ENCODE measurements around the gene LPAR5.
"Not testable (repeated sequence)": the region's sequence is repeated elsewhere in the genome, so short reads cannot be mapped to it uniquely, and the experiment has no call there.

Gene LPAR5

GRCh38 chr12:6605421-6606330 lies 30.1 kb downstream of the LPAR5 start:
- peak; percentile 53 for DNase-seq

GRCh38 chr12:6604259-6605029 lies 31.3 kb downstream of the LPAR5 start:
- DNase-seq = no peak

- DNase-seq = peak; percentile 23
Observed at GRCh38 chr12:6603095-6603567, 32.6 kb downstream of the LPAR5 start.

- DNase-seq = no peak
Observed at GRCh38 chr12:6602526-6602925, 33.2 kb downstream of the LPAR5 start.

- not testable (repeated sequence) for DNase-seq
Observed at GRCh38 chr12:6595673-6596072, 40.1 kb downstream of the LPAR5 start.

GRCh38 chr12:6592087-6592486 lies 43.7 kb downstream of the LPAR5 start:
- no peak for DNase-seq

- not testable (repeated sequence) for DNase-seq
Observed at GRCh38 chr12:6586569-6586968, 49.2 kb downstream of the LPAR5 start.

- DNase-seq = no peak
Observed at GRCh38 chr12:6584293-6584692, 51.5 kb downstream of the LPAR5 start.

- DNase-seq = no peak
Observed at GRCh38 chr12:6582959-6583358, 52.8 kb downstream of the LPAR5 start.

GRCh38 chr12:6582196-6582595 lies 53.6 kb downstream of the LPAR5 start:
- no peak for DNase-seq

GRCh38 chr12:6575648-6576047 lies 60.1 kb downstream of the LPAR5 start:
- DNase-seq = no peak

GRCh38 chr12:6574576-6575295 lies 61.0 kb downstream of the LPAR5 start:
- DNase-seq = no peak

- DNase-seq = no peak
Observed at GRCh38 chr12:6573001-6573400, 62.8 kb downstream of the LPAR5 start.

- peak; percentile 42 for DNase-seq
Observed at GRCh38 chr12:6570264-6570887, 65.4 kb downstream of the LPAR5 start.

- DNase-seq = no peak
Observed at GRCh38 chr12:6569786-6570185, 66.0 kb downstream of the LPAR5 start.

- no peak for DNase-seq
Observed at GRCh38 chr12:6569312-6569711, 66.4 kb downstream of the LPAR5 start.
